Measurements from ENCODE around the gene MCM3.

- TF ChIP-seq POLR2A (IDR thresholded peaks at IDR 0.05; ENCODE audit: low read depth, low read length) (no peak), SPI1 (IDR thresholded peaks at IDR 0.05; ENCODE audit: low read depth, low read length) (no peak)
Measured at GRCh38 chr6:52284131-52284459, 447 bp downstream of the MCM3 start.
